Suprapubic skin (tissue), 4 donors: Measurements from ENCODE around the gene GBP7.
"Not testable (repeated sequence)": the region's sequence is repeated elsewhere in the genome, so short reads cannot be mapped to it uniquely, and the experiment has no call there.

Source experiments
- EP300 ChIP-seq: sonication (generic); formaldehyde crosslinking; IDR thresholded peaks from one replicate; pipeline ENCODE4 v1.6.1; 2017; ENCODE audit warnings: antibody characterized with exemption
- POLR2A ChIP-seq, 2 donors: fragments of 450-650 bp; IDR thresholded peaks; one replicate each; pipeline ENCODE4 v1.6.1; 2017; ENCODE audit warnings: antibody characterized with exemption in 2 of 2, mild to moderate bottlenecking in 2 of 2, moderate library complexity in 2 of 2
- POLR2AphosphoS5 ChIP-seq, 3 donors: sonication (generic); formaldehyde crosslinking; IDR thresholded peaks; one replicate each; pipeline ENCODE4 v1.6.1; 2017; ENCODE audit warnings: antibody characterized with exemption in 3 of 3
- TF ChIP-seq, protein P1 (sequence below), 2 donors: fragments of 200-600 bp in 1 of 2; fragments of 450-650 bp in 1 of 2; sonication (generic) in 1 of 2; IDR thresholded peaks; one replicate each; pipeline ENCODE4 v1.5.1; 2016 to 2019; ENCODE audit warnings: antibody characterized with exemption in 2 of 2, mild to moderate bottlenecking in 1 of 2, moderate library complexity in 1 of 2

DNA sequence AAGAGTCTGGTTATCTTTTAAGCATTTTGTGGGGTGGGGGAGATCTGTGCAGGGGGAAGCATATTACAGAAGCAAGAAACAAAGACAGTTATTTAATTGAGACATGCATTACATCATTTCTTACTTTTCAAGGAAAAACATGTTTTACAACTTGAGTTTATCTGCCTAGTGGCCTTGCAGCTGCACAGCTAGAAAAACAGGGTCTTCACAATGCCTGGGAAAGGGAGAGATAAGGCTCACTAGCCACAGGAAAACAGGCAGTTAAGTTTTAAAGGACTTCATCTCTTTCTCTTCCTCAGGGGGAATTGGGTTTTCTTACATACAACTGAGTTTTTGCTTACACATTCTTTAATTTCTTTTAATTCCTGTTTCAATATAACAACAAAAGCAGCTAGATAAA lies 44.0 kb upstream of the GBP7 start:
- TF ChIP-seq, protein P1, sequence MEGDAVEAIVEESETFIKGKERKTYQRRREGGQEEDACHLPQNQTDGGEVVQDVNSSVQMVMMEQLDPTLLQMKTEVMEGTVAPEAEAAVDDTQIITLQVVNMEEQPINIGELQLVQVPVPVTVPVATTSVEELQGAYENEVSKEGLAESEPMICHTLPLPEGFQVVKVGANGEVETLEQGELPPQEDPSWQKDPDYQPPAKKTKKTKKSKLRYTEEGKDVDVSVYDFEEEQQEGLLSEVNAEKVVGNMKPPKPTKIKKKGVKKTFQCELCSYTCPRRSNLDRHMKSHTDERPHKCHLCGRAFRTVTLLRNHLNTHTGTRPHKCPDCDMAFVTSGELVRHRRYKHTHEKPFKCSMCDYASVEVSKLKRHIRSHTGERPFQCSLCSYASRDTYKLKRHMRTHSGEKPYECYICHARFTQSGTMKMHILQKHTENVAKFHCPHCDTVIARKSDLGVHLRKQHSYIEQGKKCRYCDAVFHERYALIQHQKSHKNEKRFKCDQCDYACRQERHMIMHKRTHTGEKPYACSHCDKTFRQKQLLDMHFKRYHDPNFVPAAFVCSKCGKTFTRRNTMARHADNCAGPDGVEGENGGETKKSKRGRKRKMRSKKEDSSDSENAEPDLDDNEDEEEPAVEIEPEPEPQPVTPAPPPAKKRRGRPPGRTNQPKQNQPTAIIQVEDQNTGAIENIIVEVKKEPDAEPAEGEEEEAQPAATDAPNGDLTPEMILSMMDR (IDR thresholded peaks at IDR 0.05), result not testable (repeated sequence)
- not testable (repeated sequence) for TF ChIP-seq POLR2AphosphoS5 (IDR thresholded peaks at IDR 0.05); POLR2A (IDR thresholded peaks at IDR 0.05); EP300
